HT1080 (cell line): ENCODE data around the gene CEP350. TPM values are rescaled to one million over a fixed set of nuclear protein-coding genes. Genes with fewer than 3 reads are reported as not detected.

ENCODE experiments used
- DNase-seq: peaks from one replicate; pipeline ENCODE4 v3.0.0-alpha.2; 2015; ENCODE audit warnings: low read depth
- polyA plus RNA-seq, 2 experiments: library from polyadenylated mRNA; depleted of rRNA; stranded (reverse); fragments of >200 nt; gene quantifications; 2 replicates each; pipeline ENCODE4 v1.2.3, GENCODE V29; 2015
- total RNA-seq: library from RNA; depleted of rRNA; stranded (reverse); fragments of >200 nt; shearing (Covaris generic); gene quantifications from 2 replicates; pipeline ENCODE4 v1.2.3, GENCODE V29; 2014; rRNA removed

The CEP350 gene, protein sequence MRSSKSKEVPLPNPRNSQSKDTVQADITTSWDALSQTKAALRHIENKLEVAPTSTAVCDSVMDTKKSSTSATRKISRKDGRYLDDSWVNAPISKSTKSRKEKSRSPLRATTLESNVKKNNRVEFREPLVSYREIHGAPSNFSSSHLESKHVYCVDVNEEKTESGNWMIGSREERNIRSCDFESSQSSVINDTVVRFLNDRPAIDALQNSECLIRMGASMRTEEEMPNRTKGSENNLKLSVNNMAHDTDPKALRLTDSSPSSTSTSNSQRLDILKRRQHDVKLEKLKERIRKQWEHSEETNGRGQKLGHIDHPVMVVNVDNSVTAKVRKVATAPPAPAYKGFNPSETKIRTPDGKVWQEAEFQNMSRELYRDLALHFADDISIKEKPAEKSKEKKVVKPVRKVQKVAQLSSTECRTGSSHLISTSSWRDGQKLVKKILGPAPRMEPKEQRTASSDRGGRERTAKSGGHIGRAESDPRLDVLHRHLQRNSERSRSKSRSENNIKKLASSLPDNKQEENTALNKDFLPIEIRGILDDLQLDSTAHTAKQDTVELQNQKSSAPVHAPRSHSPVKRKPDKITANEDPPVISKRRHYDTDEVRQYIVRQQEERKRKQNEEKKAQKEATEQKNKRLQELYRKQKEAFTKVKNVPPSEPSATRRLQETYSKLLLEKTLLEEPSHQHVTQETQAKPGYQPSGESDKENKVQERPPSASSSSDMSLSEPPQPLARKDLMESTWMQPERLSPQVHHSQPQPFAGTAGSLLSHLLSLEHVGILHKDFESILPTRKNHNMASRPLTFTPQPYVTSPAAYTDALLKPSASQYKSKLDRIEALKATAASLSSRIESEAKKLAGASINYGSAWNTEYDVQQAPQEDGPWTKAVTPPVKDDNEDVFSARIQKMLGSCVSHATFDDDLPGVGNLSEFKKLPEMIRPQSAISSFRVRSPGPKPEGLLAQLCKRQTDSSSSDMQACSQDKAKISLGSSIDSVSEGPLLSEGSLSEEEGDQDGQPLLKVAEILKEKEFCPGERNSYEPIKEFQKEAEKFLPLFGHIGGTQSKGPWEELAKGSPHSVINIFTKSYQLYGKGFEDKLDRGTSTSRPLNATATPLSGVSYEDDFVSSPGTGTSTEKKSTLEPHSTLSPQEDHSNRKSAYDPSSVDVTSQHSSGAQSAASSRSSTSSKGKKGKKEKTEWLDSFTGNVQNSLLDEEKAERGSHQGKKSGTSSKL (N-terminal part only)
- total RNA-seq = 16.5 and 23.4 TPM in 2 replicates
- 3.5 and 10.7 TPM in 2 replicates for polyA plus RNA-seq (2015; cell fraction: cytosol; rRNA removed)
- polyA plus RNA-seq (2015; cell fraction: nucleus; rRNA removed) = 24.0 and 24.5 TPM in 2 replicates

DNA sequence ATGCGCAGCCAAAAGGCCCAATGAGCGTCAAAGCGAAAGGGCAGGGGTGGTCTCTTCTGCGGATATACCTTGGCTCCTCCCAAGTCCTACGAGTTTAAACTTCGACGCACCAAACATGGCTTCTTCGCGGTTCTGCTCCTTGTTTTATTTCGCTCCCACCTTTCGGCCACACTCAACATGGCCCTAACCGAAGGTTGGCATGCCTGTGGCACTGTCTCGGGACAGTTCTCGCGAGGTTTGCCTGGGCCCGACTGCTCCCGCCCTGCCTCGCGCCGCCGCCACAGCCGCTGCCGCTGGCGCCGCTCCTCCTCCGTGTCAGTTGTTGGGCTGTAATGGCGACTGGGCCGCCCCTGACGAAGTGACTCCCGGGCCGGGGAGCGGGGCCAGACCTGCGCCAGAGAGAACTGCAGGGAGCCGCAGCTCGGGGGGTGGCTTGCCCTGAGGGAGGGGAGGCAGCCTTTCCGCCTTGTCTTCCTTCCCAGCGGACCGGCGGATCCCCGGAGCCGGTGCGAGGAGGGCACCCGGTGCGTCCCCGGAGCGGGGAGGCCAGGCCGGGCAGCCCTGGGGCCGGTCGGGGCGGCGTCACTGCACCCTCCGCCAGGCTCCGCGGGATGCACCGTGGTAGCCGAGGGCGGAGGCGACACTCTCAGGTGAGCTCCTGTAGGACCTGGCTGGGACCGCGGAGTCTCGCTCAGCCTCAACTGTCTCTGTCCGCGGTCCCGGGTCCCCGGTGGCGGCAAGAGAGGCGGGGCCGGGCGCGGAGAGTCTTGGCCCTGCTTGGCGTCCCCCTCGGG lies at the start of gene CEP350:
CEP350 (plus strand) TSS at position 318 of the 794 bp plus-strand sequence. CDS start 31,372 bp downstream, outside the sequence.
- peak; percentile 99 for DNase-seq

DNA sequence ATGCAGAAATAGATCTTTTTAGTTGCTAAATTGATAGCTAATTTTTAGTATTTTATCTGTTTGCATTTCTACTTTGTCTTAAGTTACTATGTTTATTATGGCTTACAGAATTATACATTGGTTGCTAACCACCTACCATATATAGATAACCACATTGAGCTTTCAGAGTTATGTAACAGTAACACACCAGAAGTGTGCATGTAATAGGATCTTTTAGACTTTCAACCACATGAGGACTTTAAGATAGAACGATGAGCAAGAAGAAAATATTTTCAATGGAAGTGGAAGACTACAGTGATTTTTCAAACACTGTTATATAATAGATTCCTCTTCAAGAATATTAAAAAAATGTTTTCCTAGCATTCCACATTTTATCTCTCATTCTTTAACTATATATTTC lies 43.7 kb upstream of the CEP350 start:
- DNase-seq = no peak

DNA sequence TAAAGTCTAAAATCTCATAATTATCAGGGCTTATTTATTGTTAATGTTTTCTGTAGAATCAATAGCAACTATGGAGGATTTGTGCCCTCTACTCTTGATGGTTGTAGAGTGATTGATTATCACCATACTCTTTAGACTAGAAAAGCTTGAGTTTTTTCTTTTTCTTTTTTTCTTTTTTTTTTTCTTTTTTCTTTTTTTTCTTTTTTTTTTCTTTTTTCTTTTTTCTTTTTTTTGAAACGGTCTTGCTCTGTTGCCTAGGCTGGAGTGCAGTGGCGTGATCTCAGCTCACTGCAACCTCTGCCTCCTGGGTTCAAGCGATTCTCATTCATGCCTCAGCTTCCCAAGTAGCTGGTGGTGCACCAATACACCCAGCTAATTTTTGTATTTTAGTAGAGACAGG lies 42.8 kb upstream of the CEP350 start:
- DNase-seq = no peak

DNA sequence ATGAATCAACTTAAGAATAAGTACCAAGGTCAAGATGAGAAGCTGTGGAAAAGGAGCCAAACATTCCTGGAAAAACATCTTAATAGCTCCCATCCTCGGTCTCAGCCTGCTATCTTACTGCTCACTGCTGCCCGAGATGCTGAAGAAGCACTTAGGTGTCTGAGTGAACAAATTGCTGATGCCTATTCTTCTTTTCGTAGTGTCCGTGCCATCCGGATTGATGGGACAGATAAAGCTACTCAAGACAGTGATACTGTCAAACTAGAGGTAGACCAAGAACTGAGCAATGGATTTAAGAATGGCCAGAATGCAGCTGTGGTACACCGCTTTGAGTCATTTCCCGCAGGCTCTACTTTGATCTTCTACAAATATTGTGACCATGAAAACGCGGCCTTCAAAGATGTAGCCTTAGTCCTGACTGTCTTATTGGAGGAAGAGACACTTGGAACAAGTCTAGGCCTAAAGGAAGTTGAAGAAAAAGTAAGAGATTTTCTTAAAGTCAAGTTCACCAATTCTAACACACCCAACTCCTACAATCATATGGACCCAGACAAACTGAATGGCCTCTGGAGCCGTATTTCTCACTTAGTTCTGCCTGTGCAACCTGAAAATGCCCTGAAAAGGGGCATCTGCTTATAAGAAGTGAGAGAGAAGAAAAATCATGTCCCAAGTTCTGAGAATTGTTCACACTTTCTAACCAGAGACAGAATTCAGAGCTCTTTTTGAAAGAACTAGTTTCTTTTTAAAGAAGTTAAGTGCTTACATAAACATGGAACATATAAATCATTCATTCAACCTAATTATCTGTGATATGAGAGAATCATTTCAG lies 36.8 kb upstream of the CEP350 start:
- DNase-seq = peak; percentile 92

DNA sequence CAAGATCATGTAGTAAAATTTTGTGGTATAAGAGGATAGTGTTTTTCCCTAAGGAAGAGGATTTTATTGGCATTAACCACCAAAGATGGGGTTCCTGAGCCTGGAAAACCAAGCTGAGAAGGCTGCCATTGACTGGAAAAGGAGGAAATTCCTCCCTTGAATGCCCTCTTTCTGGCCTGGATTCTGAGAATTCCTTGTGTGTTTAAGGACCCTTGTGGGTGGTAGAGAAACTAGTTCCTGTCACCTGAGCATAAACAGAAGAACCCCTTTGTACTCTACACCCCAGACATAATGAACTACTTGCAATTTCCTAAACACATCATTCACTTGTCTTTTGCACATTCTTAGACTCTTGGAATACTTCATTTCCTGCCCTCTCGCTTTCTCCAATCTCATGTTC lies 33.1 kb upstream of the CEP350 start:
- DNase-seq = no peak

DNA sequence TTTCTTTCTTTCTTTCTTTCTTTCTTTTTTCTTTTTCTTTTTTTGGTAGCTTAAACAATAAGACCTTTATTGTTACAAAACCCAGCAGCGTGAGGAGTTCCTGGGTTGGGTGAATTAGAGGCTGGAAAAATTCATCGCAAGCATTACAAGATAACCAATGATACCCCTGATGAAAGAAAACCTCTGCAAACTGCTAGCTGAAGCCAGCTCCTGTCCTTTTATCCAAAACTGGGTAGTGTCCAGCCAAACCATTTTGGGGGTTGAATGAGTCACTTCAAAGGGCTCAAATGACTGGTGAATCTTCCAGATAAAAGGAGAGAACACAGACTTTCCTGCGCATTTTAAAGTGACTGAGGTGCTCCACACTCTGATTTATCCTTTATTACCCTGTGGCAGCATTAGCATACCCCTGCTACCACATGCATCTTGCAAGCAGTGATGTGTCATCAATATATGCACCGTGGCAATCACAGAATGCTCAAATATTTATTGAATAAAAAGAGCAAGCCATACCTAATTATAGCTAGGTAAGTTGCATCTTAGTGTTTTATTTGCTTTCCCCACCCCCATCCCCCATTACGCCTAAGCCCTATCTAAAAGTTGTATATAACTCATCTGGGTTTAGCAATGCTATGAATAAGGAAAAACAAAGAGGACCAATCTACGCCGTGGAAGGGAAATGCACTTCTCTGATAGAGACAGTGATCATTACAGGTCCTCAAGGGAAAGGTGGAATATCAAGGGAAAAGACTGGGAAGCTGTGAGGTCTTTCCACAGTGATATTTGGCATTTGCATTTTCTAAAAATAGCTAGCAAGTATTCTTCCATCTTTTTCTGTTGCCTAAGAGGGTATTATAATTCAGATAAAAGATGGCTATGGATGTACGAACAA lies 32.4 kb upstream of the CEP350 start:
- DNase-seq = no peak

DNA sequence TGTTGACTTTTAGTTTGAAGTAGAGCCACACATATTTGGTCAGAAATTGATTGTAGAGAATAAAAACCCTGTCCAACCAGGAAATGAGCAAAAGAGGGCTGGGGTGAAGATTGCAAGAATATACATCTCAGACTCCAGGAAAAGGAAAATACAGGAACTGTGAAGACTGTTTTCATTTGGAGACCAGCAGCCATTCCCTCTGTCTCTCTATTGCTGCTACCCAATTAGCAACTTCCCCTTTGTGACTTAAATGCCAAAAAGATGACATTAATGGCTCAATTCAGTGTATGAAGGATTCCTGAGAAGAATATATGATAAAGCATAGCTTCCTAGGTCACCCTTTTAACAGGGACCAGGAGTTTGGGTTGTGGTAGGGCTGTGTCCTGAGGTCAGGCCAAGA lies 31.6 kb upstream of the CEP350 start:
- no peak for DNase-seq

DNA sequence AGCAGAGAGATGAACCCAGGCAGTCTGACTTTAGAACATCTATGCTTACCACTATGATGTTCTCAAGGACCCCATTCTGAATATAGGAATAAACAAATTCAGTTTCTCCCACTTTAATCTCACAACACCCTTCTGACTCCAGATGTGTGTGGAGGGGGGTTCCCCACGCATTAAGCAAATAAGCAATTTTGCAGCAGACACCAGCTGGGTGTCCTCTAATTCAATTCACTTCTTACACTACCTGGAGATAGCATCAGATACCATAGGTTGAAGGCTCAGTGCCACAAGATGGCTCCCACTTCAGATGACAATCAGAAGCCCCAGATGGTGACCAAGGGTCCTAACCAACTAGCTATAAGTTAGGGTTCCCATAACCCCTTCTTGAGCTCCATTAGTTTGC lies 30.3 kb upstream of the CEP350 start:
- DNase-seq = no peak

DNA sequence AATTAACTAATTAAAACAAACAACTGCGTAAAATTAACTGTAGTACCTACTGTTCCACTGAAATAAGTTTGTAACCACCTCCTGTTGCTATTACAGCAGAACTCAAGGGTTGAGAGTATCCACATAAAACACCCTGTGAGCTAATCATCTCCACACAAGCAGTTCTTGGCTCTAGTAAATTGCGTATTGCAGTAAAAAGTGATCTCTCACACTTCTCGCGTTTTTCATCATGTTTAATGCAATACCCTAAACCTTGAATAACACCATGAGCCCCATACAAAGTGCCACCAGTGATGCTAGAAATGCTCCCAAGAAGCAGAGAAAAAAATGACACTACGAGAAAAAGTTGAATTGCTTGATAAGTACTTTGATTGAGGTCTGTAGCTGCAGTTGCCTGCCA lies 29.3 kb upstream of the CEP350 start:
- DNase-seq = no peak

DNA sequence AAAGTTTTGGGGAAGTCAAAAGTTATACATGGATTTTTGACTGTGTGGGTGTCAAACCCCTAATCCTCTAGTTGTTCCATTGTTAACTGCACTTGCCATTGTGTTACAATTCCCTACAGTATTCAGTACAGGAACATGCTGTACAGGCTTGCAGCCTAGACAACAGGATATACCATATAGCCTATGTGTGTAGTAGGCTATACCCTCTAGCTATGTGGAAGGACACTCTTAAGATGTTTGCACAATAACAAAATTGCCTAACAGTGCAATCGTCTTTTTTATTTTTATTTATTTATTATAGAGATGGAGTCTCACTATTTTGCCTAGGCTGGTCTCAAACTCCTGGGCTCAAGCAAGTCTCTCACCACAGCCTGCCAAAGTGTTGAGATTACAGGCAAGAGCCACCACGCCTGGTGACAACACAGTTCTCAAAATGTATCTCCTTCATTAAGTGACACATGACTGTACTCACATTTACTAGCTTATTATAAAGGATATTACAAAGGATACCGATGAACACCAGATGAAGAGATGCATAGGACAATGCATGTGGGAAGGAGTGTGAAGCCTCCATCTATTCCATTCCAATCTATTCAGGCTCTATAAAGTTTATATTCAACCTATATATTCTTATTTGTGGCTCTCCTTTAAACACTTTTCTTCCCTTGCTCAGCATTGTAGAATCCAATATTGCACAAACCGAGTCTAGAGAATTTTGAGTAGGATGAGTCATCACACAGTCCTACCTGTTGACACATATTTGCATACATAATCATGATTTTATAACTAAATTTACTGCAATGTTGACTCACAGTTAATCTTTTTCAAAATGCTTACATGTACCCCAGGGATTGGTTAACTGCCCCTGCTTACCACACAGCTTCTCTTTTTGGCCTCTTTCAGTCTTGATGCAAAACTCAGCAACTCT lies 28.4 kb upstream of the CEP350 start:
- DNase-seq = peak; percentile 23

DNA sequence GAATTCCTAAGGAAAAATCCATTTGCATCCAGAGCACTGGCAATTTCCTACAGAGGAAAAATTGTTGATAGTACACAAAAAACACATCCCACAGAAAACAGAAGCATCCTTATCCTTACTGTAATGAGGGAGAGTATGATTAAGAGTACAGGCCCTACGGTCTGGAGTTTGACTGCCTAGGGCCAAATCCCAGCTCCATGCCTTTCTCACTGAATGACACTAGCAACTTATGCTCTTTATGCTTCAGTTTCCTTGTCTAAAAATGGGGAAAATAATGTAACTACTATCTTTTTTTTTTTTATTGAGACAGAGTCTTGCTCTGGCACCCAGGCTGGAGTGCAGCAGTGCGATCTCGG lies 27.8 kb upstream of the CEP350 start:
- no peak for DNase-seq

DNA sequence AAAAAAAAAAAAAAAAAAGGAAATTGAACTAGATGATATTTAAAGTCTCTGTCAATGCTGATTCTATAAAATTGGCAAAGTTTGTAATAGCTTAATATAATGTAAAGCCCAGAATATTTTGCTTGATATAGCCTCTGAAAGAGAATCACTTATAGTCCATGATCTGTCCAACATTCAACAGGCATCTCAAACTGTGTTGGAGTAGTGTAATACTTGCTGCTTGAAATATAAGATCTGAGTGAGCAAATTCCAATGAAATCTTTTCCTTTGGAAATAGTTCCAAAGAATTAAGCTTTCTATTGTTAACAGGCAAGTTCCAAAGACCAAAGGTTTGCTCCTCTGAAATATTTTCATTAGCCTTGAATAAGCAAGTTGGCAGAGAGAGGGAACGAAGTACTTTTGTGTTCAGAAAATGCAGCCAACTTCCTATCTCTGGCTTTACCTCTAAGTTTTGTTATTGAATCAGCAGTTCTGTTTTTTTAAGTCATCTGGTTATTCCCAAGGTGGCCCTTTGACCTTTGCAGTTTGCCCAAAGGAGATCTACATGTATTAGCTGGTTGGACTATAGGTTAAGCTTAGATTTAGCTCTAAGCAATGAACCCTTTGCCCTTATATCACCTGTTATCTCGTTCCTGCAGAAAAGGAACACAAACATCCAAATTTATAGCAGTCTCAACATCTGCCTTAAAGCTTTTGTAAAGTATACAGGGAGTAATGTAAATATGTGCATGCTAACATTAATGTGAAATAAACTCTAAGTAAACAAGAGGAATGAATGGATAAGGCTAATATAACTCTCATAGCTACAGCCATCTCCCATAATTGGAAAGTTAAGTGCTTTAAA lies 24.4 kb upstream of the CEP350 start:
- no peak for DNase-seq

DNA sequence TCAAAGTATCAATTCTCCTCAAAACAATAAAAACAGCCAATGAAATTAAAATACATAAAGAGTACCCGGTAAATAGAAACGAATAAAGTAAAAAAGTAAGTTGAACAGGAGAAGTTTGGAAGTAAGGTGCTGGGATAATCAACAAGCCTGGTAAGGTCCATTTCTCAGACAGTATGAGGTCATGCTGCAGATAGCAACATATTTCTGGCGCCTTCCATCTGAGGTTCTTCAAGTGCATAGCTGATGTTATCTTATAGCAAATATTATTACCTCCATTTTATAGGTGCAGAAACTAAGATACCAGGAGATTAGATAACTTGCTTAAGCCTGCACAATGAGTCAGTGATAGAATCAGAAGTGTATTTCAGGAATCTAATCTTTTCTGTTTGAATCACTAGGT lies 23.7 kb upstream of the CEP350 start:
- no peak for DNase-seq

DNA sequence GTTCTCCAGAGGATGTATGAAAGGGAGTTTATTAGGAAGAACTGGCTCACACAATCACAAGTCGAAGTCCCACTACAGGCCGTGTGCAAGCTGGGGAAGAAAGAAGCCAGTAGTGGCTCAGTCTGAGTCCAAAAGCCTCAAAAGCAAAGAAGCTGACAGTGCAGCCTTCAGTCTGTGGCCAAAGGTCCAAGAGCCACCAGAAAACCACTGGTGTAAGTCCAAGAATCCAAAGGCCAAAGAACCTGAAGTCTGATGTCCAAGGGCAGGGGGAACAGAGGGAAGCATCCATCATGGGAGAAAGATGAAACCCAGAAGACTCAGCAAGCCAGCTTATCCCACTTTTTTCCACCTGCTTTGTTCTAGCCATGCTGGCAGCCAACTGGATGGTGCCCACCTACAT lies 21.4 kb upstream of the CEP350 start:
- DNase-seq = no peak

DNA sequence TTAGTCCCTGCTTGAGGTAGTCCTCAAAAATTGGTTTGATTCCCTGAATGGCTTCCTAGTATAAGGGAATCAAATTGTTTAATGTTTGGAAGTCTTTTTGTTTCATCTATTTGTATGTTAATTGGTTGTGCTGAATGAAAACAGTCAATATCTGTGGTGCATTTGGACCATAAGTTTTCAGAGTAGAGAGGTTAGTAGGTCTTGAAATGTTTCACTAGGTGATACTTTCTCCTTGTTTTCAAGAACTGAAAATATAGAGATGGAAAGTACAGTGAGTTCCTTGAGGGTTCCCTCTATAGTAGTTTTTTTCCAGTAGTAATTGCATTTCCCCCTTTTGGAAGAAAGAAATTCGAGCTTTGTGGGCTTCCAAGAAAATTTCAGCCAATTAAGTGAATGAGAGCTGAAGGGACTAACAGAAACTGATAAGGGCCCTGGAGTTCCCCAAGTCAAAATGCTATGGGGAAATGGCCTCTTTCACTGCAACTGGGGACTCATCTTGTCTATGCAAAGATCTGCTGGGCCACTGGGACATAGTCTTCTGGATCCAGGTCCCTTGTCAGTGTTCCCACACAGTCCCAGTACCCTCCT lies 18.6 kb upstream of the CEP350 start:
- no peak for DNase-seq

DNA sequence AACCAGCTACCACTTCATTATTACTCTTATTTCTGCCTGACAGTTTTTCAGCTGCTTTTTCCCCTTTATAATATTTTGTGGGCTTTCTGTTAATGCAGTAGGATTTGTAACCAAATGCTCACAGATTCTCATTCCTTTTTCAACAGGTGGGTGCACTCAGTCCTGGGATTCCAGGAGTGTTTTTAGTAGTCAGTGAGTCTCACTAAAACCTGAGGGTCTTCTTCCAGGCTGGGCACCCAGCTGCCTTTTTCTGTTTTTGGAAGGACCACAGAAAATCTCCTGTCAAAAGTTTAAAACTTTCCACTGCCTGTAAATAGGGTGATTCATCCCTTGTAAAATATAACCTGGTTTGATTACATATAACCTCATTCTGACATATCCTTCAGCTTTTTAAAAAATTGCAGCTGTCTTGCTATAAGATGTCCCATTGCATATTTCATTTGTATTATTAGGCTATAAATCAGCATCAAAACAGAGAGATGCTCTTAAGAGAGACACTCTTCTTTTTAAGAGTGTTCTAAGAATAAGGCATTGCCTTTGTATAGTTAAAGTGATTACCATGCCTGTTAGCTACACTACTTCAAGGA lies 16.8 kb upstream of the CEP350 start:
- DNase-seq = no peak
